Trophoblast cell (in vitro differentiated cells and primary cell): Measurements from ENCODE around the gene LPCAT3.

Experiments
- DNase-seq, 2 donors: peaks; one replicate each; pipeline ENCODE4 v3.0.0-alpha.2; 2016
- H2AFZ ChIP-seq: 2 replicates; pipeline ENCODE4 v1.6.1; 2013; ENCODE audit warnings: low read length, moderate library complexity, mild to moderate bottlenecking; ENCODE audit not compliant: insufficient read depth, poor library complexity
- H2AK5ac ChIP-seq: 2 replicates; pipeline ENCODE4 v1.6.1; 2013; ENCODE audit warnings: mild to moderate bottlenecking, low read length
- H2BK120ac ChIP-seq: 2 replicates; pipeline ENCODE4 v1.6.1; 2013; ENCODE audit warnings: low read length, mild to moderate bottlenecking, moderate library complexity; ENCODE audit not compliant: insufficient read depth, poor library complexity
- H2BK12ac ChIP-seq: 2 replicates; pipeline ENCODE4 v1.6.1; 2013; ENCODE audit warnings: mild to moderate bottlenecking, low read length, moderate library complexity
- H2BK5ac ChIP-seq: 2 replicates; pipeline ENCODE4 v1.6.1; 2013; ENCODE audit warnings: low read length, low read depth, moderate library complexity, mild to moderate bottlenecking; ENCODE audit not compliant: poor library complexity
- H3K14ac ChIP-seq: 2 replicates; pipeline ENCODE4 v1.6.1; 2013; ENCODE audit warnings: mild to moderate bottlenecking, low read length
- H3K18ac ChIP-seq: 2 replicates; pipeline ENCODE4 v1.6.1; 2013; ENCODE audit warnings: mild to moderate bottlenecking, low read length
- H3K23ac ChIP-seq: 2 replicates; pipeline ENCODE4 v1.6.1; 2013; ENCODE audit warnings: low read length
- H3K27ac ChIP-seq: 2 replicates; pipeline ENCODE4 v1.5.1; 2013; ENCODE audit warnings: low read depth, mild to moderate bottlenecking, inconsistent platforms, low read length, moderate library complexity
- H3K27me3 ChIP-seq: 2 replicates; pipeline ENCODE4 v1.6.1; 2013; ENCODE audit warnings: inconsistent platforms, mild to moderate bottlenecking, low read length, moderate library complexity; ENCODE audit not compliant: insufficient read depth
- H3K36me3 ChIP-seq, 2 experiments: 1 replicate in 1 of 2; 2 replicates in 1 of 2; pipeline ENCODE4 v1.6.1; 2013; ENCODE audit warnings: low read length in 2 of 2, mild to moderate bottlenecking in 2 of 2, moderate library complexity in 1 of 2; ENCODE audit not compliant: insufficient read depth in 2 of 2, control insufficient read depth in 1 of 2
- H3K4ac ChIP-seq: 2 replicates; pipeline ENCODE4 v1.6.1; 2013; ENCODE audit warnings: low read depth, mild to moderate bottlenecking, low read length, moderate library complexity
- H3K4me1 ChIP-seq, 2 experiments: 1 replicate in 1 of 2; 2 replicates in 1 of 2; pipeline ENCODE4 v1.6.1; 2013; ENCODE audit warnings: low read length in 2 of 2, mild to moderate bottlenecking in 2 of 2, moderate library complexity in 1 of 2; ENCODE audit not compliant: insufficient read depth in 2 of 2, control insufficient read depth in 1 of 2
- H3K4me2 ChIP-seq: 2 replicates; pipeline ENCODE4 v1.6.1; 2013; ENCODE audit warnings: inconsistent platforms, mild to moderate bottlenecking, low read length, moderate library complexity
- H3K4me3 ChIP-seq: 2 replicates; pipeline ENCODE4 v1.5.1; 2013; ENCODE audit warnings: mild to moderate bottlenecking, low read depth, low read length, inconsistent platforms
- H3K79me1 ChIP-seq: one replicate; pipeline ENCODE4 v1.6.1; 2013; ENCODE audit warnings: low read length
- H3K79me2 ChIP-seq: 2 replicates; pipeline ENCODE4 v1.6.1; 2013; ENCODE audit warnings: low read length, mild to moderate bottlenecking; ENCODE audit not compliant: control insufficient read depth, insufficient read depth, poor library complexity
- H3K9ac ChIP-seq: 2 replicates; pipeline ENCODE4 v1.6.1; 2013; ENCODE audit warnings: mild to moderate bottlenecking, low read length
- H3K9me3 ChIP-seq: 2 replicates; pipeline ENCODE4 v1.6.1; 2013; ENCODE audit warnings: low read depth, mild to moderate bottlenecking, control low read depth, inconsistent platforms, low read length; ENCODE audit not compliant: insufficient read depth
- H4K12ac ChIP-seq: 2 replicates; pipeline ENCODE4 v1.6.1; 2013; ENCODE audit warnings: low read depth, mild to moderate bottlenecking, low read length, moderate library complexity
- H4K8ac ChIP-seq: 2 replicates; pipeline ENCODE4 v1.6.1; 2013; ENCODE audit warnings: low read depth, mild to moderate bottlenecking, low read length, moderate library complexity
- H4K91ac ChIP-seq: one replicate; pipeline ENCODE4 v1.6.1; 2013; ENCODE audit warnings: low read depth, mild to moderate bottlenecking, low read length, moderate library complexity
- WGBS: extraction: QIAGEN DNeasy Blood & Tissue Kit; methylation state at CpG from one replicate; pipeline ENCODE4 v1.1.7; 2013; ENCODE audit warnings: missing lambda C conversion rate; ENCODE audit not compliant: insufficient read length, insufficient coverage; ENCODE audit errors: extremely low coverage; 5-methylcytosine and 5-hydroxymethylcytosine counted together

LPCAT3 gene

DNA sequence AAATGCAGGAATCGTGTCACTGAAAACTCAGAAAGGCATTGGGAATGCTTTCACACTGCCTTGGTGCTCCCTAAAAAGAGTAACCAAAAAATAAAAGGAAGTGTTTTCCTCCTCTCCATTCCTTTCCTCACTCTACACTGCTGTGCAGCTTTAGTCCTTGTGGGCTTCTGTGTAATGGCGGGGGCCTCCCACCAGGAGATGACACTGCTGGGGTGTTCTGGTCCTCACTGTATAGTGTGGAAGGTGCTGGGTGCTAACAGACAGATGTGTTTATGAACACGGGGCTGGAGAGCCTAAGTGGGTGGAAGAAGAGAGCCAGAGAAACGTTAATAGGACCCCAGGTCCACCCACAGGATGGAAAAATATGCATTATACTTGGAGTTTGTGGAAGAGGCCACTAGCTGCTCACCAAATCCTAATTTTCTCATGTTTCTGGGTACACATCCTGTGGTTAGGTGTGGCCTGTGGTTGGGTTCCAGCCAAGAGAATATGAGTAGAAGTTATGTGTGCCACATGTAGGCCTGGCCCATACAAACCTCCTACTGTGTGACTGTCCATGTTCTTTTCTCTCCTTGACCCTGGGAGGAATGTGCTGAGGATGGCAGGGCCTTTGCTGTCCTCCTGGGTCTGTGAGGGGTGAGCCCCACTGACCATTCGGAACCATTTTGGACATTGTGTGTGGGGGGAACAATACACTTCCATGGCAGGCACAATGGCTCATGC is 28.3 kb upstream of the LPCAT3 start:
- no peak for DNase-seq
- WGBS: no CpG with 5 or more reads among the region's 5 CpGs
- Histone ChIP-seq H3K4me2 (no peak overlapping the region), H2BK120ac (no peak overlapping the region), H2BK12ac (no peak overlapping the region), H4K12ac (no peak overlapping the region), H3K79me2 (no peaks in the 10 kb centered on the region), H3K4me1 (no peaks in the 10 kb centered on the region), H3K4me3 (no peak overlapping the region), H3K79me1 (no peaks in the 10 kb centered on the region), H3K36me3 (no peaks in the 10 kb centered on the region), H4K91ac (no peak overlapping the region), H3K9ac (no peak overlapping the region), H3K23ac (no peak overlapping the region), H3K18ac (no peak overlapping the region), H4K8ac (no peak overlapping the region), H3K4ac (no peak overlapping the region), H2AK5ac (no peak overlapping the region), H3K27ac (no peak overlapping the region), H2BK5ac (no peak overlapping the region), H3K27me3 (no peaks in the 10 kb centered on the region), H2AFZ (no peak overlapping the region), H3K14ac (no peak overlapping the region), H3K9me3 (no peaks in the 10 kb centered on the region)

GRCh38 chr12:7045913-7046312 is 27.6 kb upstream of the LPCAT3 start:
- Histone ChIP-seq H3K79me2 (no peaks in the 10 kb centered on the region), H3K27ac (no peak overlapping the region), H2BK120ac (no peak overlapping the region), H3K4me1 (no peaks in the 10 kb centered on the region), H4K8ac (no peak overlapping the region), H3K27me3 (no peaks in the 10 kb centered on the region), H3K9ac (no peak overlapping the region), H2AK5ac (no peak overlapping the region), H3K14ac (no peak overlapping the region), H2AFZ (no peak overlapping the region), H2BK5ac (no peak overlapping the region), H3K4me3 (no peak overlapping the region), H4K91ac (no peak overlapping the region), H3K36me3 (no peaks in the 10 kb centered on the region), H3K9me3 (no peaks in the 10 kb centered on the region), H3K23ac (no peak overlapping the region), H4K12ac (no peak overlapping the region), H3K79me1 (no peaks in the 10 kb centered on the region), H3K4ac (no peak overlapping the region), H2BK12ac (no peak overlapping the region), H3K4me2 (no peak overlapping the region), H3K18ac (no peak overlapping the region)
- WGBS: no CpG with 5 or more reads among the region's 9 CpGs
- no peak for DNase-seq

DNA sequence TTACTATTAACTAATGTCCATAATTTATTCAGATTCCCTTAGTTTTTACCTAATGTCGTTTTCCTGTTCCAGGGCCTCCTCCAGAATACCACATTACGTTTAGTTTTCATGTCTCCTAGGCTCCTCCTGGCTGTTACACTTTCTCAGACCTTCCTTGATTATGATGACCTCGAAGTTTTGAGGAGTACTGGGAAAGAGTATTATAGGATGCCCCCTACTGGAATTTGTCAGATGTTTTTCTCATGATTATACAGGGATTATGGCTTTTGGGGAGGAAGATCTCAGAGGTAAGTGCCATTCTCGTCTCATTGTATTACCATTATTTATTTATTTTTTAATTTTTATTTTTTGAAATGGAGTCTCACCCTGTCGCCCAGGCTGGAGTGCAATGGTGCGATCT is 24.6 kb upstream of the LPCAT3 start:
- Histone ChIP-seq H3K4me3 (no peak overlapping the region), H3K14ac (no peak overlapping the region), H3K27ac (no peak overlapping the region), H4K91ac (no peak overlapping the region), H3K4ac (no peak overlapping the region), H3K23ac (no peak overlapping the region), H3K79me1 (no peaks in the 10 kb centered on the region), H2AFZ (no peak overlapping the region), H2AK5ac (no peak overlapping the region), H3K36me3 (no peaks in the 10 kb centered on the region), H4K8ac (no peak overlapping the region), H3K4me2 (no peak overlapping the region), H2BK12ac (no peak overlapping the region), H3K4me1 (no peaks in the 10 kb centered on the region), H3K79me2 (no peaks in the 10 kb centered on the region), H3K27me3 (no peaks in the 10 kb centered on the region), H4K12ac (no peak overlapping the region), H3K9ac (no peak overlapping the region), H3K18ac (no peak overlapping the region), H2BK120ac (no peak overlapping the region), H2BK5ac (no peak overlapping the region), H3K9me3 (peaks cover 1% of the 10 kb centered on the region)
- DNase-seq: peak in 1 of 2 donors; percentile 58
- no CpG with 5 or more reads among the region's 6 CpGs for WGBS

- Histone ChIP-seq H3K9ac (no peak overlapping the region), H3K4ac (no peak overlapping the region), H3K4me1 (no peaks in the 10 kb centered on the region), H3K4me3 (no peak overlapping the region), H4K91ac (peak overlapping the region; percentile 48), H3K79me1 (no peaks in the 10 kb centered on the region), H3K79me2 (no peaks in the 10 kb centered on the region), H3K23ac (no peak overlapping the region), H4K12ac (peak overlapping the region; percentile 49), H3K27ac (no peak overlapping the region), H3K14ac (no peak overlapping the region), H3K18ac (no peak overlapping the region), H2BK12ac (no peak overlapping the region), H3K4me2 (no peak overlapping the region), H3K36me3 (no peaks in the 10 kb centered on the region), H2AK5ac (no peak overlapping the region), H3K27me3 (no peaks in the 10 kb centered on the region), H3K9me3 (peaks cover 1% of the 10 kb centered on the region), H4K8ac (no peak overlapping the region), H2BK5ac (no peak overlapping the region), H2BK120ac (no peak overlapping the region), H2AFZ (no peak overlapping the region)
- WGBS: no CpG with 5 or more reads among the region's 10 CpGs
- DNase-seq: no peak
Observed at GRCh38 chr12:7039403-7039802, 21.1 kb upstream of the LPCAT3 start.
